Upper lobe of right lung (tissue), 1 donor: ENCODE results near the gene PMM1. TPM values are rescaled to one million over a fixed set of nuclear protein-coding genes. Genes with fewer than 3 reads are reported as not detected.
A peak's percentile ranks its signal among the peaks of the same experiment; 100 is the strongest.

Source experiments
- ATAC-seq: fragments of 200-7000 bp; cut with Tn5 transposase; one replicate; pipeline ENCODE4 v1.9.1; 2020; ENCODE audit warnings: mild to moderate bottlenecking, moderate library complexity
- DNase-seq: peaks from one replicate; pipeline ENCODE4 v3.0.0-alpha.2; 2020
- H3K27ac ChIP-seq: fragments of 200-600 bp; one replicate; pipeline ENCODE4 v1.8.0; 2022
- H3K27me3 ChIP-seq: fragments of 200-600 bp; one replicate; pipeline ENCODE4 v1.8.0; 2022; ENCODE audit warnings: mild to moderate bottlenecking
- H3K36me3 ChIP-seq: fragments of 200-600 bp; one replicate; pipeline ENCODE4 v1.8.0; 2022
- H3K4me1 ChIP-seq: fragments of 200-600 bp; one replicate; pipeline ENCODE4 v1.8.0; 2022
- H3K4me3 ChIP-seq: fragments of 200-600 bp; one replicate; pipeline ENCODE4 v1.8.0; 2022; ENCODE audit warnings: mild to moderate bottlenecking
- H3K9me3 ChIP-seq: fragments of 200-600 bp; one replicate; pipeline ENCODE4 v1.8.0; 2022
- intact Hi-C: fragments of 100-400 bp; cut with DNase I; formaldehyde crosslinking; loops from one replicate; pipeline ENCODE4 v1.11.0; 2022
- total RNA-seq: library from RNA; stranded (reverse); fragmentation: NEBNext Ultra II Directional; extraction: Animal tissue kit (Norgen Biotek cat#: 25700); gene quantifications from one replicate; pipeline ENCODE4 v1.2.1, GENCODE V29; 2021
- TF ChIP-seq, protein P1 (sequence below): fragments of 200-600 bp; IDR thresholded peaks from one replicate; pipeline ENCODE4 v1.8.0; 2022; ENCODE audit warnings: antibody characterized with exemption
- donor health status: DM: no; HTN: yes; CAD: no; lungs with severe emphysema.

PMM1 gene
- total RNA-seq, 1 donor from 2014 or later, result 44.4 TPM

DNA sequence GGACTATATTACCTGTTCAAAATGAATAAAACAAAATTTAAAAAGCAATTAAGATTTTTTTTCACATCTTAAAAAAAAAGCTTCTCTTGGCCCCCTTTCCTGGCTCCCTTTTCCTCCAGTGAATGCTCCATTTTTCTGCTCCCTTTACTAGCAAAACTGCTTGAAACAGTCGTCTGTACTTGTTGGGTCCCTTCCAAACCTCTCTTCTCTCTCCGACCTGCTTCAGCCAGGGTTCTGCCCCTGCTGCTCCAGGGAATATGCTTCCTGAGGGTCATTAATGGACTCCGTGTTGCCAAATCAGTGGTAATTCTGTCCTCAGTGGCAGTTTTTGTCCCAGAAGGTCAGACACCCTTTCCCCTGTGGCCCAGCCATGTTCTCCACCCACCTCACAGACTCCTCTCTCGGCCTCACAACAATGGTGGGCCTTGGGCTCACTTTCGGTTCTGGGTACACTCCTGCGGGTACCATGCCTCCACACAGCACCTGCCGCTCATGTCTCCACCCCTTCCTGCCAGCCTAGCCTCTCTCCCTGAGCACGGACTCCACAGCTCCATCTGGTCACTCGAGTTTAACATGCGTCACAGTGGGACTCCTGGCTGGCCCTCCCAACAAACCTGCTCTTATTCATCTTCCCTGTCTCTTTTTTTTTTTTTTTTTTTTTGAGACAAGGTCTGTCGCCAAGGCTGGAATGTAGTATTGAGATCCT is 37.6 kb downstream of the PMM1 start:
- no peak overlapping the region for H3K4me3 ChIP-seq
- ATAC-seq, result no peak
- no peaks in the 10 kb centered on the region for H3K9me3 ChIP-seq
- no peak overlapping the region for H3K27ac ChIP-seq
- TF ChIP-seq, protein P1, sequence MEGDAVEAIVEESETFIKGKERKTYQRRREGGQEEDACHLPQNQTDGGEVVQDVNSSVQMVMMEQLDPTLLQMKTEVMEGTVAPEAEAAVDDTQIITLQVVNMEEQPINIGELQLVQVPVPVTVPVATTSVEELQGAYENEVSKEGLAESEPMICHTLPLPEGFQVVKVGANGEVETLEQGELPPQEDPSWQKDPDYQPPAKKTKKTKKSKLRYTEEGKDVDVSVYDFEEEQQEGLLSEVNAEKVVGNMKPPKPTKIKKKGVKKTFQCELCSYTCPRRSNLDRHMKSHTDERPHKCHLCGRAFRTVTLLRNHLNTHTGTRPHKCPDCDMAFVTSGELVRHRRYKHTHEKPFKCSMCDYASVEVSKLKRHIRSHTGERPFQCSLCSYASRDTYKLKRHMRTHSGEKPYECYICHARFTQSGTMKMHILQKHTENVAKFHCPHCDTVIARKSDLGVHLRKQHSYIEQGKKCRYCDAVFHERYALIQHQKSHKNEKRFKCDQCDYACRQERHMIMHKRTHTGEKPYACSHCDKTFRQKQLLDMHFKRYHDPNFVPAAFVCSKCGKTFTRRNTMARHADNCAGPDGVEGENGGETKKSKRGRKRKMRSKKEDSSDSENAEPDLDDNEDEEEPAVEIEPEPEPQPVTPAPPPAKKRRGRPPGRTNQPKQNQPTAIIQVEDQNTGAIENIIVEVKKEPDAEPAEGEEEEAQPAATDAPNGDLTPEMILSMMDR, result no peak
- DNase-seq, result no peak
- intact Hi-C loops, result no loop called here
- no peaks in the 10 kb centered on the region for H3K27me3 ChIP-seq
- no peaks in the 10 kb centered on the region for H3K36me3 ChIP-seq
- H3K4me1 ChIP-seq, result peaks cover 9% of the 10 kb centered on the region

DNA sequence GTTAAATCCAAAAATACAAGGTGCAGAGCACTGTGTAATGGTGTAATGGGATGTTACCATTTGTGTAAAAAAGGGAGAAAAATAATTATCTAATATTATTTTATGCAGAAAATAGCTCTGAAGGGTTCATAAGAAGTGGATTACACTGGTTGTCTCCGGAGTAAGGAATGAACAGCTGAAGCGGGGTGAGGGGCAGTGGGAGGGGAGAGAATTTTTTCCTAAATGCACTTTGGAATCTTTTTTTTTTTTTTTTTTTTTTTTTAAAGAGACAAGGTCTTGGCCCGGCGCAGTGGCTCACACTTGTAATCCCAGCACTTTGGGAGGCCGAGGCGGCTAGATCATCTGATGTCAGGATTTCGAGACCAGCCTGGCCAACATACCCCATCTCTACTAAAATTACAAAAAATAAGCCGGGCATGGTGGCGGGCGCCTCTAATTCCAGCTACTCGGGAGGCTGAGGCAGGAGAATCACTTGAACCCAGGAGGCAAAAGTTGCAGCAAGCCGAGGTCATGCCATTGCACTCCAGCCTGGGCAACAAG is 38.6 kb downstream of the PMM1 start:
- Histone ChIP-seq H3K36me3 (no peaks in the 10 kb centered on the region), H3K27me3 (no peaks in the 10 kb centered on the region), H3K4me1 (no peaks in the 10 kb centered on the region), H3K4me3 (no peak overlapping the region), H3K9me3 (no peaks in the 10 kb centered on the region), H3K27ac (no peak overlapping the region)
- intact Hi-C loops, result no loop called here
- no peak for ATAC-seq
- TF ChIP-seq, protein P1, result no peak
- DNase-seq, result no peak

DNA sequence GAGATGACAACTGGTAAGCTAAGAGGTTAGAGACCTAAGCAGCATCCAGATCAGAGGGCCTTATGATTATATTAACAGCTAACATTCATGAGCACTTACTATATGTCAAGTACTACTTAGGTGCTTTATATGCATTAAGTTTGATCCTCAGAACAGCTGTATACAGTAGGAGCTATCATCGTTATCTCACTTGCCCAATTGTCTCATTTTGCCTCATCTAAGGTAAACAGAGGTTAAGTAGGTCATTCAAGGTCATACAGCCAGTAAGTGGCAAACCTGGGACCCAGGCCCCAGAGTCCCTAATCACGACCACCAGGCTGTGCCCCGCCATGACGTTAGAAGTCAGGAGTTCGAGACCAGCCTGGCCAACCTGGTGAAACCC is 40.8 kb downstream of the PMM1 start:
- TF ChIP-seq, protein P1, result no peak
- intact Hi-C loops, result no loop called here
- Histone ChIP-seq H3K4me3 (no peak overlapping the region), H3K4me1 (peaks cover 8% of the 10 kb centered on the region), H3K27ac (no peak overlapping the region), H3K36me3 (no peaks in the 10 kb centered on the region), H3K9me3 (no peaks in the 10 kb centered on the region), H3K27me3 (no peaks in the 10 kb centered on the region)
- DNase-seq (no peak), ATAC-seq (no peak)

DNA sequence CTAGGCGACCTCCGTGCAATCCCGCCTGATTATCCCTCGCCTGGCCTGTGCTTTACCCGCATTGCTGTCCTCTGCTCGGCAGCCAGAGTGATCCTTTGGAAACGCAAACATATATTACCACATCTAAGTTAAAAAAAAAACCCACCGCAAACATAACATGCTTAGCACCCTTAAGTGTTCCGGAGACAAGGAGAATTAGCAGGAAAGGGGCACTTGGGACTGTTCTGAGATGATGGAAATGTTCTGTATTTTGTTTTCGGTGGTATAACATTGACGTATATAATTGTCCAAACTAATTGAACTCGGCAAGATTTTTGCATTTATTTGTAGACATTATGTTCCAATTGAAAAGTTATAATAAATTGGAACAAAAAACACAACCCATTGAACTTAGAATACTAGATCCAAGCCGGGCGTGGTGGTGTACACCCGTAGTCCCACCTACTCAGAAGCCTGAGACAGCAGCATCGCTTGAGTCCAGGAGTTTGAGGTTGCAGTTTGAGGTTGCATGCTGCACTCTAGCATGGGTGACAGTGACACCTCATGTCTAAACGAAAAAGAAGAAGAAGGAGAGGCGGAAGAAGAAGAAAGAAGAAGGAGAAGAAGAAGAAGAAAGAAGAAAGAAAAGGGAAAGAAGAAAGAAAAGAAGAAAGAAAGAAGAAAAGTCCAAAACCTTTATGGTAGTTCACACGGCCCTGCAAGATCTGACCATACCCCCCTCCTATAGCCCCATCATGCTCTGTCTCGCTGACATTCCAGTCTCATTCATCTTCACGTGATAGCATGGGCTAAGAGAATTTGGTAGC is 44.8 kb downstream of the PMM1 start:
- H3K36me3 ChIP-seq, result peaks cover 5% of the 10 kb centered on the region
- DNase-seq (no peak), ATAC-seq (no peak)
- H3K27ac ChIP-seq, result peak overlapping the region; percentile 66
- TF ChIP-seq, protein P1, result no peak
- no peaks in the 10 kb centered on the region for H3K27me3 ChIP-seq
- peak overlapping the region; percentile 73 for H3K4me3 ChIP-seq
- peaks cover 26% of the 10 kb centered on the region for H3K4me1 ChIP-seq
- H3K9me3 ChIP-seq, result no peaks in the 10 kb centered on the region
- intact Hi-C loops, result no loop called here

DNA sequence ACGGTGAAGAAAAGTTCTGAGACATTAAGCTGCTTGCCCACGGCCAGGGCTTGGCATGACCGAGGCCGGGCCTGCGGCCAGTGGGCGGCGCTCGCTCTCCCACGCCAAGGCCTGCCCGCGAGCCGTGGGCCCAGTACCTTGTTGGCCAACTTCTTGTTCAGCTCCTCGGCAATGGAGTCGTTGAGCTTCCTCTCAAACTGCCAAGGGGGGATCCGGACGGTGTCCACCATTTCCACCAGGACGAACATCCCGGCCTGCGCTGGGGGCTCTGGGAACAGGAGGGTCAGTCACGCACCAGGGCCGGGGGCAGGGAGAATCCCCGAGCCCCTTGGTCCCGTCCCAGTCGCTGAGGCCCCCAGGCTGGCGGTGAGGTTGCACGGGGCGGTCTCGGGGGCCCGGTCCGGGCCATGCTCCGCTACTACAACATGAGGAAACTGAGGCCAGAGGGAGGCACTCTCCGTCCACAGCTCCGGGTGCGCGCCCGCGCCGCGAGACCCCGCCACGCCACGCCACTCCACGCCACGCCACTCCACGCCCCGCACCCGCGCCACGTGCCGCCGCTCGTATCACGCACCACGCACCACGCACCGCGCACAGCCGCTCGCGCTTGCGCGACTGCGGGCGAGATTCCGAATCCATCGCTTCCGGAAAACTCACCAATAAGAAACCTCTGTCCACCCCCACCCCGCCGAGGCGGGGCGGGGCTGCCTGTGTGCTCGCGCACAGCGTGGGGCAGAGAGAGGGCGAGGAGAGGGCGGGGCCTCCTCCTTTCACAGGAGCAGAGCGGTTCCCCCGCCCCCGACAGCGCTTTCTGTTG is 45.6 kb downstream of the PMM1 start, which contains the start of gene POLR3H:
Gene POLR3H (minus strand): TSS at position 617 of the 817 bp plus-strand sequence. CDS start 369 bp downstream, at position 248.
- H3K36me3 ChIP-seq, result peaks cover 11% of the 10 kb centered on the region
- no peaks in the 10 kb centered on the region for H3K27me3 ChIP-seq
- H3K27ac ChIP-seq, result peak within 1 kb of the TSS; percentile 92
- DNase-seq (peak; percentile 100), ATAC-seq (peak; percentile 99)
- intact Hi-C loops, result no loop called here
- TF ChIP-seq, protein P1, result peak; percentile 66
- H3K4me3 ChIP-seq, result peak within 1 kb of the TSS; percentile 73
- H3K9me3 ChIP-seq, result no peaks in the 10 kb centered on the region
- H3K4me1 ChIP-seq, result peaks cover 26% of the 10 kb centered on the region
